ENCODE measurements around the gene TIGD2.
"Not testable (repeated sequence)": the region's sequence is repeated elsewhere in the genome, so short reads cannot be mapped to it uniquely, and the experiment has no call there.

TIGD2 gene

GRCh38 chr4:89134775-89135319 lies 23.5 kb downstream of the TIGD2 start:
- no peaks in the 10 kb centered on the region for H3K27me3 Mint-ChIP-seq
- H3K4me3 Mint-ChIP-seq, result no peak overlapping the region
- H3K9me3 Mint-ChIP-seq, result no peaks in the 10 kb centered on the region
- no peaks in the 10 kb centered on the region for H3K36me3 Mint-ChIP-seq
- H3K27ac Mint-ChIP-seq, result no peak overlapping the region
- DNase-seq (ENCODE audit: low spot score in 2 of 2) (no peak), ATAC-seq (ENCODE audit: low read depth) (no peak)
- H3K4me1 Mint-ChIP-seq, result no peaks in the 10 kb centered on the region

DNA sequence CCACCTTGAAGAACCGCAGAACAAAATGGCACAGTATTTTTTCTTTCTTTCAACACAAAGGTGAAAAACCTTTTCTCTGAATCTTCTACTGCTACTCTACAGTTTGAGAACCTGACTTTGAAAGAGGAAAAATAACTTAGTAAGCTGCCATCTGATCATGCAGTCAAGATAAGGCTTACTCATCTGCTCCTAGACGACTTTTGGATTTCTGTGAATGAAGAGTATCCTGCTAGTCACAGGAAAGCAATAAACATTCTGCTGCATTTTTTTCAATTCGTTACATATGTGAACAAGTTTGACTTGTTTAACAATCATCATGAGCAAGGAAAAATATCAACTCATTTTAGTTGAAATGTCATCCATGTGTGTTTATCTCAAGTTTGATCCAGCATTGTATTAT lies 25.2 kb downstream of the TIGD2 start:
- DNase-seq (ENCODE audit: low spot score in 2 of 2) (no peak), ATAC-seq (ENCODE audit: low read depth) (no peak)
- no peaks in the 10 kb centered on the region for H3K9me3 Mint-ChIP-seq
- H3K4me3 Mint-ChIP-seq, result no peak overlapping the region
- H3K36me3 Mint-ChIP-seq, result no peaks in the 10 kb centered on the region
- no peak overlapping the region for H3K27ac Mint-ChIP-seq
- H3K27me3 Mint-ChIP-seq, result no peaks in the 10 kb centered on the region
- H3K4me1 Mint-ChIP-seq, result no peaks in the 10 kb centered on the region

DNA sequence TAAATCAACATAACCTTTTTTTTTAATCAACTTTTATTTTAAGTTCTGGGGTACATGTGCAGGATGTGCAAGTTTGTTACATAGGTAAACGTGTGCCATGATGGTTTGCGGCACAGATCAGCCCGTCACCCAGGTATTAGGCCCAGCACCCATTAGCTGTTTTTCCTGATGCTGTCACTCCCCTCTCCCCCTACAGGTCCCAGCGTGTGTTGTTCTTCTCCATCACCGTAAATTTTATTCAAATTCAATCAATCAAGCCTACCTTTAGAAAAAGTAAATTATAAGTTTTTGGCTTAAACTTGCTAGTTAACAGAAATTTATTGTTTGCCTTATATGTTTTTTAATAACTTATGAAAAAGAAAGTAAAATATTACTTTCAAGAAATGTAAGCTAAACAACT lies 25.9 kb downstream of the TIGD2 start:
- no peak overlapping the region for H3K27ac Mint-ChIP-seq
- H3K36me3 Mint-ChIP-seq, result no peaks in the 10 kb centered on the region
- no peaks in the 10 kb centered on the region for H3K9me3 Mint-ChIP-seq
- no peaks in the 10 kb centered on the region for H3K4me1 Mint-ChIP-seq
- no peak for DNase-seq (ENCODE audit: low spot score in 2 of 2)
- H3K4me3 Mint-ChIP-seq, result no peak overlapping the region
- H3K27me3 Mint-ChIP-seq, result no peaks in the 10 kb centered on the region
- no peak for ATAC-seq (ENCODE audit: low read depth)

GRCh38 chr4:89137695-89138094 lies 26.4 kb downstream of the TIGD2 start:
- ATAC-seq (ENCODE audit: low read depth) (no peak), DNase-seq (ENCODE audit: low spot score in 2 of 2) (no peak)
- H3K27me3 Mint-ChIP-seq, result no peaks in the 10 kb centered on the region
- no peaks in the 10 kb centered on the region for H3K4me1 Mint-ChIP-seq
- no peaks in the 10 kb centered on the region for H3K36me3 Mint-ChIP-seq
- no peaks in the 10 kb centered on the region for H3K9me3 Mint-ChIP-seq
- no peak overlapping the region for H3K4me3 Mint-ChIP-seq
- no peak overlapping the region for H3K27ac Mint-ChIP-seq

GRCh38 chr4:89140168-89140759 lies 28.9 kb downstream of the TIGD2 start:
- DNase-seq (ENCODE audit: low spot score in 2 of 2), result no peak
- no peaks in the 10 kb centered on the region for H3K36me3 Mint-ChIP-seq
- H3K9me3 Mint-ChIP-seq, result no peaks in the 10 kb centered on the region

DNA sequence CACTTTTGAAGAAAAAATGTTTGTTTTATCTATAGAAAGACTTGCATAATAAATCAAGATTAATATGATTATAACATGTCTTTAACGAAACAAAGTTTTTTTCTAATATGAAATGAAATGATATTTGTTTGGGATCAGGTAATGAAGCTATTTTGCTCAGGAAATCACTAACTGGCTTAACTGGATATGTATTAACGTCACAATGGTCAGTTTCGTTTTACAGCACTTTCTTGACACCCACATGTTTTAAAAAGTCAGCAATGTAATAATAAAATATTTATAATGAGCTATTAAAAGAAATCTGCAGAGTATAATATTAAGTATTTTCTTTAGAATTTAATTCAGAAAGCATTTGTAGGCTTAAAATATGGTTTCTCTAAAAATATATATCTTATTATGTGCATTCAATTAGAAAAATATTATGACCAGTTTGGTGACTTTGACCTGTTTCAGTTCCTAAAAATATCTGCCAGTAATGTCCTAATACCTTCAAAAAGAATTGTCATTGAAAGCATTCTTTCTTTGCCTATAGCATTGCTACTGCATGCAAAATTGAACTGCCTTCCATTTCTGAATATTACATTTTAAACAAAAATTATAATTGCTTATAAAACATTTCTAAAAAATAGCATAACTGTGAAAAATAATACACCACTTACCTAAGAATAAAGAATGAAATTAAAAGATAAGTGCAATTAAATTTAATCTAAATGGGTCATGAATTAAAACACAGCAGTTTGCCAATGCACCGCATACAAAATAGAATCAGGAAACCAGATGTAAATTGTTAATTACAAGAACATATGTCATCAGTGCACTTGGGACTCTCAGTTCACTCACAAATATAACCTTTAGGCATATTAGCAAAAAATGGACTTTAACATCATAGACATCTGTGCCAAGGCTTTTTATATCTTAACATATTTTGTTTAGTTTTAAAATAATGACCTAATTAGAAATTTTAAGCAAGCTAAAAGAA lies 31.6 kb downstream of the TIGD2 start:
- Mint-ChIP-seq H3K27me3 (no peaks in the 10 kb centered on the region), H3K4me1 (no peaks in the 10 kb centered on the region), H3K4me3 (no peak overlapping the region), H3K9me3 (no peaks in the 10 kb centered on the region), H3K27ac (no peak overlapping the region), H3K36me3 (no peaks in the 10 kb centered on the region)
- ATAC-seq (ENCODE audit: low read depth), result no peak
- DNase-seq (ENCODE audit: low spot score in 2 of 2), result no peak

More at GRCh38 chr4:89140168-89140759, 28.9 kb downstream of the TIGD2 start:
- no peaks in the 10 kb centered on the region for H3K27me3 Mint-ChIP-seq
- H3K4me1 Mint-ChIP-seq, result no peaks in the 10 kb centered on the region
- ATAC-seq (ENCODE audit: low read depth), result no peak
- no peak overlapping the region for H3K4me3 Mint-ChIP-seq
- no peak overlapping the region for H3K27ac Mint-ChIP-seq

- H3K9me3 Mint-ChIP-seq; H3K4me3 Mint-ChIP-seq; ATAC-seq (ENCODE audit: low read depth); H3K36me3 Mint-ChIP-seq; H3K27ac Mint-ChIP-seq; H3K27me3 Mint-ChIP-seq; H3K4me1 Mint-ChIP-seq; DNase-seq (ENCODE audit: low spot score in 2 of 2): not testable (repeated sequence)
Measured at GRCh38 chr4:89144652-89145051, 33.3 kb downstream of the TIGD2 start.

GRCh38 chr4:89146196-89146595 lies 34.9 kb downstream of the TIGD2 start:
- Mint-ChIP-seq H3K4me3 (no peak overlapping the region), H3K4me1 (no peaks in the 10 kb centered on the region), H3K27me3 (peaks cover 4% of the 10 kb centered on the region), H3K27ac (no peak overlapping the region), H3K36me3 (no peaks in the 10 kb centered on the region), H3K9me3 (no peaks in the 10 kb centered on the region)
- ATAC-seq (ENCODE audit: low read depth) (no peak), DNase-seq (ENCODE audit: low spot score in 2 of 2) (no peak)

DNA sequence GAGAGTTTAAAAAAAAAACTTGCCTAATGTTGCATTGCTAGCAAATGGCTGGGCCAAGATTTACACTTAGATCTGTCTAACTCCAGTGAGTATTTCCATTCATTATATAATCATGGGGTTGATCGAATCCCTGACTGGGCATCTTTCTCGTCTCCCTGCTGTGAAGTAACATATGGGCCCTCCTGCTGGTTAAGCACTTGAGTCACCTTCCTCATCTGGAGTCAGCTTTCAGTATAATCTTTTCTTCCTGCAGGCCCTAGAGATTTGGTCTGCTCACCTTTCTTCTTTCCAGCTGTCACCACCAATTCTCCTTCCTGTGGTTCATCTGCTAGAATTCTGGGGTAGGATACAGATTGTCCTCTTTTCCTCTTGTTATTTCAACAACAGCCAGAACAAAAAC lies 41.6 kb downstream of the TIGD2 start:
- DNase-seq (ENCODE audit: low spot score in 2 of 2), result no peak
- Mint-ChIP-seq H3K9me3 (no peaks in the 10 kb centered on the region), H3K27ac (no peak overlapping the region), H3K36me3 (no peaks in the 10 kb centered on the region), H3K27me3 (peaks cover 4% of the 10 kb centered on the region), H3K4me3 (no peak overlapping the region), H3K4me1 (no peaks in the 10 kb centered on the region)
- ATAC-seq (ENCODE audit: low read depth), result no peak

- H3K9me3 Mint-ChIP-seq, result no peaks in the 10 kb centered on the region
Measured at GRCh38 chr4:89156174-89156914, 45.0 kb downstream of the TIGD2 start.

GRCh38 chr4:89157488-89158024 lies 46.2 kb downstream of the TIGD2 start:
- Mint-ChIP-seq H3K36me3 (no peaks in the 10 kb centered on the region), H3K9me3 (no peaks in the 10 kb centered on the region), H3K27ac (no peak overlapping the region), H3K4me3 (no peak overlapping the region), H3K27me3 (no peaks in the 10 kb centered on the region), H3K4me1 (no peaks in the 10 kb centered on the region)
- no peak for DNase-seq (ENCODE audit: low spot score in 2 of 2)
- ATAC-seq (ENCODE audit: low read depth), result no peak

More at GRCh38 chr4:89156174-89156914, 45.0 kb downstream of the TIGD2 start:
- Mint-ChIP-seq H3K27me3 (no peaks in the 10 kb centered on the region), H3K4me1 (no peaks in the 10 kb centered on the region), H3K36me3 (no peaks in the 10 kb centered on the region), H3K27ac (no peak overlapping the region), H3K4me3 (no peak overlapping the region)
- no peak for DNase-seq (ENCODE audit: low spot score in 2 of 2)
- ATAC-seq (ENCODE audit: low read depth), result no peak

DNA sequence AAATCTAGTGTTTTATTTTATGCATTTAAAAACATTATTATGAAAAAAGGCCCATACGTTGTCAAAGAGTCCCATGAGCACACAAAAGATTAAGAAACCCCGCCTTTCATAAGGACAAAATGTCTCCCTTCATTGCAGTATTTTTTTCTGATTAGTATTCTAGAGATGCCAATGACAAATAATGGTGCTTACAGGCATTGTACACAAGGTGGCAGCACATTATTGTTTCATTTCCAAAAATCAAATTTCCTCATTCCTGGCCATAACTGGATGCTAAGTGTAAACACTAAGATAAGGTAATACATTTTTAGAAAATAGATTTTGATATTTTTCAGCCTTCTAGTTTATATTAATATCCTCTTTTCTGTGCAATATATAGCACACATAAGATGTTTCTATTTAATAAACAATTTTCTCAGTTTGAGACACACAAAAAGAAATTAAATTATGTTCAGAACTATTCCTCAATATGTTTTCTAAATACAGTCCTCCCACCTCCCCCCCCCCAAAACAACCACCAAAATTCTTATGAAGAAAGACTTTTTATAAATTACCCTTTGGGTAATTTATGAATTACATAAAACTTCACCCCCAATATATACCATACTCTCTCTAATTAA lies 47.7 kb downstream of the TIGD2 start:
- no peak overlapping the region for H3K27ac Mint-ChIP-seq
- H3K4me3 Mint-ChIP-seq, result no peak overlapping the region
- peaks cover 3% of the 10 kb centered on the region for H3K27me3 Mint-ChIP-seq
- H3K36me3 Mint-ChIP-seq, result no peaks in the 10 kb centered on the region
- H3K4me1 Mint-ChIP-seq, result no peaks in the 10 kb centered on the region
- DNase-seq (ENCODE audit: low spot score in 2 of 2) (peak in 1 of 2 donors; percentile 11), ATAC-seq (ENCODE audit: low read depth) (peak; percentile 60)
- H3K9me3 Mint-ChIP-seq, result no peaks in the 10 kb centered on the region

DNA sequence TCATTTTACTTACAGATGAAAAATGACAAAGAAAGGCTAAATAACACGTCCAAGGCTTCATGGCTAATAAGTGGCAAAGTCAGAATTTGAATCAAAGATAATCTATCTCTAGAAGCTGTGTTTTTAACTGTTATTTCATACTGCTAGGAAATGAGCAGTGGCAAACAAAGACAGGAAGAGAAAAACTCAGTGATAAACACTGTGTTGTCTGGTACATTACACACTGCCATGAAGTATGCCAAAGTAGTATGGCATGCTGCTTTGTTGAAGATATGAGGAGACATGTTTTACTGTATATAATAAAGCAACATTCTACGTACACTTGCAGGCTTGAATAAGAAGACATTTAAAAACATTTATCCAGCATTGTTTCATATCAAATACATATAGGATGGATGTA lies 49.5 kb downstream of the TIGD2 start:
- no peak for ATAC-seq (ENCODE audit: low read depth)
- H3K9me3 Mint-ChIP-seq, result no peaks in the 10 kb centered on the region
- no peak overlapping the region for H3K27ac Mint-ChIP-seq
- no peak overlapping the region for H3K4me3 Mint-ChIP-seq
- peaks cover 3% of the 10 kb centered on the region for H3K27me3 Mint-ChIP-seq
- DNase-seq (ENCODE audit: low spot score in 2 of 2), result no peak
- H3K4me1 Mint-ChIP-seq, result no peaks in the 10 kb centered on the region
- H3K36me3 Mint-ChIP-seq, result no peaks in the 10 kb centered on the region
